HTERT RPE-1 (cell line): ENCODE results near the gene MKX.
"Not testable (repeated sequence)": the region's sequence is repeated elsewhere in the genome, so short reads cannot be mapped to it uniquely, and the experiment has no call there.

Experiments
- in situ Hi-C: fragments of 300-500 bp; cut with MboI; formaldehyde crosslinking; loops from 4 replicates; pipeline ENCODE4 v1.14.3; 2020; ENCODE audit warnings: low sequenced_read_pairs

The MKX gene

DNA sequence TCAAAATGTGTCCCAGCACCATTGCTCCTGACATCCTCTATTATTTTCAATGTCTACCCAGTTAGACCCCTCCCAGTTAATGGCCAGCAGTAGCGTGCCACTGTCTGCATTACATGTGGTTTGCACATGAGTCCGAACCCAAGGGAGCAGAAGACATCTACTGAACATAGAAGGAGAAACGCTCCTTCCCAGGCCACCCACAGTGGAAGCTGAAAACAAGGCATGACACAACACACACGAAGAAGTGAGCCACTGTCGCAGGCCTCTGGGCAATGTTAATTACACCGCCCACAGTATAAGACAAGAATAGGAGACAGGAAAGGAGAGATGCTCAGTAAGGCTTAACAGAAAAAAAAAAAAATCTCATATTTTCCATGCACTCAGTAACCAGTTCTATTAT lies 50.5 kb downstream of the MKX start:
- in situ Hi-C loops: no loop called here

DNA sequence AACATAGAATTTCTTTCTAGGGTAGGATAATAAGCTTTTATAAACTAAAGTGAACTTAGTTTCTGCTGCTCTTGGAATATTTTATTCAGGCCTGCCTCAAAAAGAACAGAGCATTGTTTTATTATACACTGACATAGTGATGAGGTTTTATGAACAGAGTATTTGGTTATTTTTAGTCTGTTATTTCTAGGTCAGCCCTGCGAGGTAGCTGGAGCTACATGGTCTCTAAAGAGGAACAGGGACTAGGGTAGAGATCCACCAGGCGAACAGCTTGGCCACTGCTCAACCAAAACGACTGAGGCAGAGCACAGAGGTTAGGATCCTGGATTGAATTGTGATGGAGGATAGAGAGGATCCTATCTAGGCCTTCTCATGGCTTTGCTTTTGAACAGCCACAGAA lies 53.0 kb downstream of the MKX start:
- in situ Hi-C loops: no loop called here

DNA sequence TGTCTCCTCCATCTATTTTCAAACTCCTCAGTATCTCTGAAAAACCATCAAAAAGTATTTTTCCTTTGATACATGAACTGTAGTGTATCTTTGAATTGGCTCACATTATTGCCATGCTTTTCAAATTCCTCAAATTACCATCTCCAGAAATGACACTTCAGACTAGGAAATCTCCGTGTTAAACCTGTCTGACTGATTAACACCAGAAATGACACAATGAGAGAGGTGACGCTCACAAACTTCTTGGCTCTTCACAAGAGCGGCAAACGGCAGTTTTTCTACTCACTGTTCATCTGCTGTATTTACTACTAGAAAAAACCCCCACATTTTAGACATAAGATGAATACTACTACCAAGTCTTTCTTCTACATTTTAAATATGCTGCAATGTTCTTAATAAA lies 56.6 kb downstream of the MKX start:
- in situ Hi-C loops: no loop called here

DNA sequence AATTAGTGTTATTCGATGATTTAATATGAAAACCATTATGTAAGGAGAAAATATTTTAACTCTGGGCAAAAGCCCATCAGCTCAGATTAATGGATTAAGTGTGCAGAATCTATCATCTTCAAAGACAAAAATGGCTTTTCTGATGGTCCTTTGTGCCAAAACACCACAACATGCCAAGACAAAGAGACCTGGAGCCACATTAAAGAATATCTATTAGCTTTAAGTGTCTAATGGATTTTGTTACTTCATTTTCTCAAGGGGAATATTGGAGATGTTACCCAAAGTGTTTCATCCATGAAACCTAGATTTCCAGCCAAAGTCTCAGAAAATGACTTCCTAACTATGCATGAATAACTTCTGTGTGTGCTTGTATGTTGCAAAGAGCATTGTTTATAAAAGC lies 57.3 kb downstream of the MKX start:
- in situ Hi-C loops: no loop called here

DNA sequence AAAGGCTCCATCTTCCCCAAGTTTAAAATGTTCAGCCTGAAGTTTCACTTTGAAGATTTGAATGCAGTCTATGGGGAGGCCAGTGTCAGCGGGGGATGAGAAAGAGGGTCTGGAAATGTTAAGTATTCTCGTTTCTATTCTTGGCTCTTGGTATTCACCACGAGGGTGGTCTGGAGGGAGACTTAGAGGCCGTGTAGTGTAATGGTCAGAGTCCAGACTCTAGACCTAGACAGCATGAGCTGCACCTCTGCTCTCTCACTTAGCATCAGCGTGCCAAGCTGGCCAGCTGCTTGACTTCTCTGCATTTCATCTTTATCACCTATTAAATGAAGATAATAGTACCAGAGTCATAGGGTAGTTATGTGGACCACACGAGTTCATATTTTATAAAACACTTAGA lies 57.9 kb downstream of the MKX start:
- in situ Hi-C loops: no loop called here

DNA sequence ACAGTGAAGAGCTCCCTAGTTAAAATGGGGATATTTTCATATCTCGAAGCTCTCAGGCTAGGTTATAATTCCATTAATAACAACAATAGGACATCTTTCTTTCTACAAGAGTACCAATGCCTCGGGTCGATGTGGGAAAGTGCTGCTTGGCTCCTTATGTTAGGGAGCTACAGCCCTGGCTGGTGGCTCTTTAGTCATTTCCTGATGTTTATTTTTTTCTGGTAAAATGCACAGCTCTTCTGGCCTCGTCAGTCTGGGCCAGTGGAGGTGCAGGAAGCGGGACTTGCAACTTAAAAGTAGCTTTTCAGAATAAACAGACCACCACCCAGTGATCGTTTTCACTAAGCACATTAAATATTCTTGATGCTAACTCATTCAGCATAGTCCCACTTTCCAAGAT lies 58.3 kb downstream of the MKX start:
- in situ Hi-C loops: no loop called here

DNA sequence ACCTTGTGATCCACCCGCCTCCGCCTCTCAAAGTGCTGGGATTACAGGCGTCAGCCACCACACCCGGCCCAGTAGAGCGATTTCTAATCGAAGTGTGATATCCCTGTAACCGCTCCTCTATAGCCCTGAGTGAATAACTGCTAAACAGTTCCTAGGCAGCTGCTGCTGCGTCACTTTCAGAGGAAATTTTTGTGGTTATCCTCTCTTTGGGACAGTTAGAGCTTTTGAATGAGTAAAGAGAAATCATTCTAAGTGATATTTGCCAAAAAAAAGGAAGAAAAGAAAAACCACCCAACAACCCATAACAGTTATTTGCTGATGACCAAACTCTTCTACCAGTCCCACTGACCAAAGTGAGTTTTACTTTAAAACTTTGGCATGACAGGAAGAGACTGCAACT lies 59.9 kb downstream of the MKX start:
- in situ Hi-C loops: no loop called here

DNA sequence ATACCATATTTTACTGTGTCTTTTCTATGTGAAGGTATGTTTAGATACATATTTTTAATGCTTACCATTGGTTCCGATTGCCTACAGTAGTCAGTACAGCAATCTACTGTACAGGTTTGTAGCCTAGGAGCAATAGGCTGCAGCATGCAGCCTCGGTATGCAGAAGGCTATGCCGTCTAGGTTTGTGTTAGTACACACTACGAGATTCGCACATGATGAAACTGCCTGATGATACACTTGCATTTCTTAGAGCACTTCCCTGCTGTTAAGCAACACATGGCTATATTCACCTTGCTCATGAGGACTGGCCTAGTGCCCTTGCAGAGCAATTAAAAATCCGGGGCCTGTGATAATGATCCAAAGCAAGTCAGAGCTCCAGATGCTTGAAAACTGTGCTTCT lies 62.4 kb downstream of the MKX start:
- in situ Hi-C loops: no loop called here

DNA sequence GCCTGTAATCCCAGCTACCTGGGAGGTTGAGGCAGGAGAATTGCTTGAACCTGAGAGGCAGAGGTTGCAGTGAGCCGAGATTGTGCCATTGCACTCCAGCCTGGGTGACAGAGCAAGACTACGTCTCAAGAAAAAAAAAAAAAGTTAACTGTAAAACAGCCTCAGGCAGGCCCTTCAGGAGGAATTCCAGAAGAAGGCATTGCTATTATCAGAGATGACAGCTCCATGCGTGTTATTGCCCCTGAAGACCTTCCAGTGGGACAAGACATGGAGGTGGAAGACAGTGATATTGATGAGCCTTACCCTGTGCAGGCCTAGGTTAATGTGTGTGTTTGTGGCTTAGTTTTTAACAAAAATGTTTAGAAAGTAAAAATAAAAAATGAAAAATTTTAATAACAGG lies 63.8 kb downstream of the MKX start:
- in situ Hi-C loops: not testable (repeated sequence)

DNA sequence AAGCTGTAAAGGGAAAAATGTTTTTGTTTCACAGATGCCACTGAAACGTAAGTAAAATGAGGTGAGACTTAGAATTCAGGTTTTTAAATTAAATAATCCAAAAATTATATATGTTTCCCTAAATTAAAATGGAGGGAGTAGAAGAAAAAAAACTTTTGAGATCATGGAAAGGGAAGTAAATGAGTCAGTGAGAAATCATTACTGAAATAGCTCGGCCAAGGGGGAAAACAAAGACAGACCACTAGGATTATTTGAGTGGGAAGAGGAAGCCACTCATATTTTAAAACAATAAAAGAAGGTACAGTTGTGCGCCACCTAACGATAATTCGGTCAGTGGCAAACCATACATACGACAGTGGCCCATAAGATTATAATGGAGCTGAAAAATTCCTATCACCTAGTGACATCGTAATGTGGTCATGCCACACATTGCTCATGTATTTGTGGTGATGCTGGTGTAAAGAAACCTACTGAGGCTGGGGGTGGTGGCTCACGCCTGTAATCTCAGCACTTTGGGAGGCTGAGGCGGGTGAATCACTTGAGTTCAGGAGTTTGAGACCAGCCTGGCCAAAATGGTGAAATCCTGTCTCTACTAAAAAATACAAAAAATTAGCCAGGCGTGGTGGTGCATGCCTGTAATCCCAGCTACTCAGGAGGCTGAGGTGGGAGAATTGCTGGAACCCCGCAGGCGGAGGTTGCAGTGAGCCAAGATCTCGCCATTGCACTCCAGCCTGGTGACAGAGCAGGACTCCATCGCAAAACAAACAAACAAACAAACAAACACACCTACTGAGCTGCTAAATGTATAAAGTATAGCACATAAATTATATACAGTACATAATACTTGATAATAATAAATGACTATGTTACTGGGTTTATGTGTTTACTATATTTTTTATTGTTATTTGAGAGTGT lies 64.7 kb downstream of the MKX start:
- in situ Hi-C loops: no loop called here

DNA sequence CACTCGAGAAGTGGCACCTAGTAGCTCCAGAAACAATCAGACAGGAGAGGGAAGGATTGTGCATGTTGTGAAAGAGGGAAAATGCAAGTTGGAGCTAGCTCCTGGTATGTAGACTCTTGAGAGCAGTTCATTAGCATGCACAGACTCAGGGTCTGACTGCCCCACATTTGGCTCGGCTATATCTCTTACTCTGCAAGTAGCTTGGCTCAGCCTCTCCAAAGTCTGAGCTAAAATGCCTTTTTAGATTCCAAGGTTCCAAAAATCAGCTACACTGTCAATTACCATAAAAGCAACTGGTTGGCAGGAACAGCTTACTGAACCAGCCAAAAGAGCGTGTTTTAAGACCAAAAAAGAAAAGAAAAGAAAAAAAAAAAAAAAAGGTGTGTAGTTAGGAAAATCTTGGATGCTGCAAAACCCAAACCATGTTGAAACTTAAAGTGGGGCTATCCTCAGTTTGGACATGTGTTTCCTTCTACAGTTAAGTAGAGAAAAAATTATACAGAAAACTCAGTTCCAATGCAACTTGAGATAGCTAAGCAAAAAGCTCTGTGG lies 65.5 kb downstream of the MKX start:
- in situ Hi-C loops: no loop called here

DNA sequence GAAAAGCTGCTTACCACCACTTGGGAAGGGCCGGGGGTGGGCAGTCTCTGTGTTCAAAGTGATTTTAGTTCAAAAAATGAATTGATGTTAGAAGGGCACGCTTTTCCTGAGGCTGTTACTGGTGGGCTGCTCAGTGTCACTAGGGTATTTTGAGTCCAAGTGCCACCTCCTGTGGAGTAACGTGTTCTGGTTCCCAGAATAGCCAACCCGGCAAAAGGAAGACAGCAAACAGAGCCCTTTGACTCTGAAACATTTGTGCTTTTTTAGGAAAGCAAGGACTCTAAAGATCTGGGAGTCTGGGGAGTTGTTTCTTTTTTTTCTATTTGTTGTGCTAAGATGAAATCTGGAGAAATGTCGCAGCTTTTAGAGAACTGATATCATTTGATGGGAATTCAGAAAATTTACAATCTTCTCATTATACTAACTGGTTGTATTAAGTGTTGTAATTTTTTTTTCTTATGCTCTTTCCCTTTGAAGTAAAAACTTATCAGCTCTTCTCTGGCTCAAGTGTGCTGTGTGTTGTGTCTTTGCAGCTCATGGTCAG lies 66.2 kb downstream of the MKX start:
- in situ Hi-C loops: no loop called here

DNA sequence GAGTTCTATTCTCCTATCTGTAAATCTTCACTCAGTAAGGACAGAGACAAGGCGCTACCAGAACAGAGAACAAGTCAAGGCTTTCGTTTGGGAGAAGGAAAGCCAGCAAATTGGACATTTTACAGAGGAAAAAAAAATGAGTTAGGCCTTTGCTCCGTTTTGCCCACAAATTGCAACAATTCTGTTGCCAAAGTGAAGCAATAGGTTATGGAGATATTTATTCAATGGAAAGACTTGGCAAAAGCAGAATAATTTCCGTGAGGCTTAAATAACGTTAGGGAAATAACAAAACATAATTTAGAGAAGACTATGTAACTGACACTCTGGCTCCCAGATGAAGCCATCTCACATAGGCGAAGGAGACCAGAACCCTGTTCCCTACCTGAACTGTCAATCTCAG lies 67.5 kb downstream of the MKX start:
- in situ Hi-C loops: no loop called here

DNA sequence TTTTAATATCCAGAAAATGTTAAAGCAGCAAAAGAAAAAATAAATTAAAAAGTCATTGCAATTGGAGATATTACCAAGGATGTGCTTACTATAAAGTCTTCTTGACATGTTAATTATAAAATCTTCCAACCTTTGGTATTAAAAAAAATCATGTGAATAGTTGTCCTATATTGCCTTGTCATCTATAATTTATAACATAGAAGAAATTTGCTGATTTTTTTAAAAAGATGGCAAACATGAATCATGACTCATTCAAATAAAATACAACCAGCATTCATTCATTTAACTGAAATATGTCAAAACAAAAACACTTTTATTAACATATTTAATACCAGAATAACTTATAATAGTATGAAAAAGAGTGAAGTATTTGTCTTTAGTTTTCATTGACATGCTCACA lies 72.6 kb downstream of the MKX start:
- in situ Hi-C loops: no loop called here

DNA sequence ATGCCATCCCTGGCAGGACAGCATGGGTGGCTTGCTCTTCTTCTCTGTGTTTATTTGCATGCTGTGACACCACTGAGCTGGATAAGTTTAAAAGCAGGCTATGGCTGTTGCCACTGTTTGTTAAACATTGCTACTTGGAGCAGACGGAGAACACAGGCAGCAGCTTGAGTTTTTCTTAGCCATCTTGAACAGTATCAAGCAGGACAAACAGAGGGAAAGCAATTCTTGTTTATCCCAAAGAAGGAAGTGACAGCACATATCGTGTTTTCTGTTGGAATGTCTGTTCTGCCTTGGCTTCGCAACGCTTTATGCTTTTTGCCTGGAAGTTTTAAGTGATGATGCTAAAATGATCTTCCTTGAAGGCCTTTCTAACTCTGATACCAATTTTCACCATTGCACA lies 73.8 kb downstream of the MKX start:
- in situ Hi-C loops: no loop called here

DNA sequence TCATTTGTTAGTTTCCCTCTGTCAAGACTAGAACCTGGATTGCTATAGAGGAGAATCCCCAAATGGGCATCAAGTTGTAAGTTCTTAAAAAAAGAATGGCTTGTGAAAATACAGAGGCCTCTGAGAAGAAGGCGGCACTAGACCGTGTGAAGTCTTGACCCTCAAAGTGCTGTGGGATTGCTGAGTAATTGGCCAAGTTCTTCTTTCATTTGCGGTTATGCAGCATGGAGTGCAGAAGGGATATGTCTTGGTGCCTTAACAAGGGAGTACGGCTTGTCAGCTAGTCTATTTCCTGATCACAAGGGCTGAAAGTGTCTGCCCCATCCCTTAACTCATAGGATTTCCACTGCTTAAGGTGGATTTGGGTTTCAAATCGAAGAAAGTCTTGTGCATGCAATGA lies 81.2 kb downstream of the MKX start:
- in situ Hi-C loops: no loop called here

DNA sequence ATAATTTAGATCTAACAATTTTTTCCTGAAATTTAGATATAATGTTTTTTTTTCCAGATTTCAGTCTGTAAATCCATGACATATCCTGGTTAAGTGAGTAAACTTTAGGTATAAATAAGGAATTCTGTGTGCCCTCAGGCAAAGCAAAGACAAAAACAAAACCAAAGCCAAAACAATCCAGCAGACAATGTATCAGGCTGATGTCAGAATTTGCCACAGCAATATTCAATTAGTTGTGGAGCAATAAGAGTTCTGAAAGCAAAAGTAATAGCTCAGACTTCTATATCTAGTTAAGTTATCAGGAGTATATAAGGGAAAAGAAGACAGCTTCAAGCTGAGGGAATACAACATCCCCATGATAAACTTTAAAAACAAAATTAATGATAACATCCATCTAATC lies 82.0 kb downstream of the MKX start:
- in situ Hi-C loops: no loop called here

DNA sequence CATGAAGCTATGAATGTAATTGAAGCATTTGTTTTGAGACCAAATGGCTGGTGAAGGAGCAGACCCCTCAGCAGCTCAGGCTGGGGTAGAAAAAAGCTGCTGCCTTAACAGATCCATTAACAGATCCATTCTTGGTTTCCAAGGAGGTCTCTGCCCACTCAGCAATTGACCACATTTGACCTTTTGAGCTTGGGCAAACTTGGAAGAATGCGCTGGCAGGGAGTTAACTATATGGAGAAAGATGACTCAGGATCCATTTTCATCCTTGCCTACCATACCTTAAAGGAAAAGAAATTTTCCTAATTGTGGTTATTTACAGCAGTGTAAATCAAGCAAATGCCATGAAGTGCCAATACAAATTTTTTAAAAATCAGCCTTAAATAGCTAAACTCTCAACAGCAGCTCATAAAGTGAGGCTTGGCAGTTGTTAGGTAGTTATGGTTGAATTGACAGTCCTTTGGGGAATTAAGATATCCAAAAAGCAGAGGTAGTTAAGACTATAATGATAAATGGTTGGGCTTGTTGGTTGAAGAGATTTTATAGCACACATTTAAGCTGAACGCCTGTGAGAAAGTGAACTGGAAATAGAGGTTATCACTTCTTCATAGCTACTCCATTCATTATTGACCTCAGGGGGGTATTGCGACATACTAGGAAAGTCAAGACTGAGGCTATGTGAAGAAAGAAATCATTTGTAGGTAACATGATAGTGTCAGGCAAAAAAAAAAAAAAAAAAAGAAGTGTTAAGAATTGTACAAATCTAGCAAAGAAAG lies 83.9 kb downstream of the MKX start:
- in situ Hi-C loops: no loop called here

DNA sequence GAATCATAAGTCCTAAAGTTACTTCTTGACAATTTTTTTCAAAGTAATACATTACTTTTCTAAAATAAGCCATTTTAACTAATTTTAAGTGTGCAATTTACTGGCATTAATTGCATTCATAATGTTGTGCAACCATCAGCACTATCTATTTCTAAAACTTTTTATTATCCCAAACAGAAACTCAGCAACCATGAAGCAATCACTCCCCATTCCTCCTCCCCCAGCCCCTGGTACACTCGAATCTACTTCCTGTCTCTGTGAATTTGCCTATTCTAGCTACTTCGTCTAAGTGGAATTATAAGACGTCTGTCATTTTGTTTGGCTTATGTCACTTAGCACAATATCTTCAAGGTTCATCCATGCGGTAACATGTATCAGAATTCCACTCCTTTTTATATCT lies 84.9 kb downstream of the MKX start:
- in situ Hi-C loops: no loop called here

DNA sequence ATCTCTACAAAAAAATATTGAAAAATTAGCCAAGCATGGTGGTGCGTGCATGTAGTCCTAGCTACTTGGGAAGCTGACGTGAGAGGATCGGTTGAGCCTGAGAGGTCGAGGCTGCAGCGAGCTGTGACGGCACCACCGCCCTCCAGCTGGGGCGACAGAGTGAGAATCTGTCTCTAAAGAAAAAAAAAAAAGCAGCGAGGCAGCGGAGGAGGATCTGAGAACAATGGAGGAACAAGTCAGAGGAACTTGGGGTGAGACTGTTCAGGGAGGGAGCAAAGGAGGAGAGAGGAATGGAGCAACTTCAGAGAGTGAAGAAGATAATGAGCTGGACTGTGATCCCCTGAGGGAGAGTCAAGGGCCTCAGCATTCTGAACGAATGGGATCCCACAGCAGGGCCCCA lies 85.4 kb downstream of the MKX start:
- in situ Hi-C loops: no loop called here

DNA sequence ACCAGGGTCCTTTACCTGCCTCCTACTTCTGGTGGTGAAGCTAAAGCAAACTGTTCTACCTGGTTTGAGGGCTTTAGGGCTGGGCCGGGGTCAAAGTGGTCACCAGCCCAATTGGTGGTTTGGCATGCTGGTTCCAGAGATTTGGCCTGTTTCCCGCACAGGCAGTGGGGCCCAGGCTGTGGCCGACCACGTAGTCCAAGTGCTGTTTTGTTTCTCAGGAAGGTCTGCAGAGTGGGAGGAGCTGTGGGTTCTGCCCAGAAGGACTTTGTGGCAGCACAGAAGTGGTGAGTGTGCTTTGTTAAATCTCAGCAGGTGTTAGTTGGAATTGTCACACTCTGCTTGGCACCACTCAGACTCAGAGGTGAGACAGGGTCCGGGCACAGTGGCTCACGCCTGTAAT lies 85.8 kb downstream of the MKX start:
- in situ Hi-C loops: no loop called here

DNA sequence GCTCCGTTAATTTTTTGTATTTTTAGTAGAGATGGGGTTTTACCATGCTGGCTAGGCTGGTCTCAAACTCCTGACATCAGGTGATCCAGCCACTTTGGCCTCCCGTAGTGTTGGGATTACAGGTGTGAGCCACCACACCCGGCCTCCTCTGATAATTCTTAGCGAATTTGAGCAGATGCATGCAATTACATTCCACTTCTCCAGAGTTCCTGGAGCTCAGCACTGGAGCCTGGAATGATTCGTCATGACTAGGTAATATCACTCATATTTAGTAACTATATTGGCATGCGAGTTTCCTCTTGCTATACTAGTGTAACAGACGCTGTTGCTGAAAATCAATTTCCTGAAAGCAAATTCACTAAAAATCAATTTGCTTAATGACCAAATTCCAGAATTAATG lies 86.8 kb downstream of the MKX start:
- in situ Hi-C loops: no loop called here
